IMR-90 (cell line): ENCODE results near the gene TBC1D22A.

Source experiments
- BHLHE40 ChIP-seq: fragments of 150-350 bp; IDR thresholded peaks from 2 replicates; pipeline ENCODE4 v1.6.1; 2016; ENCODE audit warnings: mild to moderate bottlenecking, low read depth, low read length
- CEBPB ChIP-seq: IDR thresholded peaks from 2 replicates; pipeline ENCODE4 v1.6.1; 2012; ENCODE audit warnings: low read depth, low read length, improper control_type of control experiment
- CTCF ChIP-seq: conservative IDR thresholded peaks from 2 replicates; pipeline ENCODE4 v1.5.1; 2012; ENCODE audit warnings: mild to moderate bottlenecking, low read depth, low read length, improper control_type of control experiment
- ELK1 ChIP-seq: fragments of 150-350 bp; IDR thresholded peaks from 2 replicates; pipeline ENCODE4 v1.6.1; 2016; ENCODE audit warnings: low read depth, mild to moderate bottlenecking, low read length, moderate library complexity, borderline replicate concordance
- FOS ChIP-seq: fragments of 150-350 bp; IDR thresholded peaks from 2 replicates; pipeline ENCODE4 v1.6.1; 2016; ENCODE audit warnings: low read depth, low read length
- MAZ ChIP-seq: IDR thresholded peaks from 2 replicates; pipeline ENCODE4 v1.6.1; 2012; ENCODE audit warnings: low read depth, mild to moderate bottlenecking, low read length, improper control_type of control experiment, moderate library complexity, borderline replicate concordance
- MXI1 ChIP-seq: IDR thresholded peaks from 2 replicates; pipeline ENCODE4 v1.6.1; 2012; ENCODE audit warnings: low read depth, mild to moderate bottlenecking, low read length, moderate library complexity, borderline replicate concordance
- POLR2A ChIP-seq: IDR thresholded peaks from 2 replicates; pipeline ENCODE4 v1.6.1; 2012; ENCODE audit warnings: mild to moderate bottlenecking, low read depth, low read length
- RAD21 ChIP-seq: IDR thresholded peaks from 2 replicates; pipeline ENCODE4 v1.6.1; 2012; ENCODE audit warnings: low read length, improper control_type of control experiment
- SMC3 ChIP-seq: fragments of 150-350 bp; IDR thresholded peaks from 2 replicates; pipeline ENCODE4 v1.6.1; 2016; ENCODE audit warnings: low read depth, mild to moderate bottlenecking, antibody characterized with exemption, low read length, moderate library complexity

GRCh38 chr22:46797355-46797754, 34.9 kb downstream of the TBC1D22A start:
- TF ChIP-seq BHLHE40 (no peak), CTCF (peak; percentile 36), POLR2A (no peak), RAD21 (peak; percentile 36), MAZ (no peak), FOS (no peak), SMC3 (peak; percentile 35; the same call in 1 of the 2 replicates), MXI1 (no peak), CEBPB (no peak), ELK1 (no peak)
